Measurements from ENCODE around the gene FARS2.

Gene FARS2

DNA sequence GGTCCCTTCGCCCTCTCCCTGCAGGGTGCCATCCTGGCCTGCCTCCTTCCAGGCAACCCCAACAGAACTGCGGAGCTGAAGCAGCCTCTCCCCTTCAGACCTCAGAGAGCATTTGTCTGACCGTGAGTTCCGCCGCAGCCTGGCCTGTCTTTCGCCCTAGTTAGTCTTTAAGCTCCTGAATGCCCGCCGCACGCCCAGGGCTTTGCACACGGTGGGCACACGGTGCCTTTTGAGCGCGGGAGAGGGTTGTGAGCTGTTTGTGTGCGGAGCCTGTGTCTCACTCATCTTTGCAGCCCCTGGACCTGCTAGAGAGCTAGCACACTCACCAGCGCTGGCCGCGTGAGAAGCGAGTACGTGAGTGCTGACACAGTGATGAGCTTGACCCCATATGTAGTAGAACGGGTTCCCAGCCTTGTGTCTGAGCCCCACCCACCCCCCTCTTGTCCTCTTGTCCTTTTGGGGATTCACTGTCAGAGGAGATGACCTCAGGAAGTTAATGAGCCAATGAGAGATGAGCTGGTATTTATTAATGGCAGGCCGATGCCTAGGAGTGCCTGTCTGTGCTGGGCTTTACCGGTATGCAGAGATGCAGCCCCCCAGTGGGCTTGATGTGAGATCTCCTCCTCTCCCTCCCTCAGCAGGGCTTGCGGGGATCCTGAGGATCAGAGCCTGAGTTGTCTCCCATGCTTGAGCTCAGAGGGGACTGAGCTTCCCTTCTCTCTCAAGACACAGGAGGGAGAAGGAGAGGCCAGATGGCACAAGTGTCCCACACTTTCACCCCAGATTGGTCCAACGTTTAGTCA, 249.2 kb downstream of the FARS2 start:
- TF ChIP-seq, protein P1, sequence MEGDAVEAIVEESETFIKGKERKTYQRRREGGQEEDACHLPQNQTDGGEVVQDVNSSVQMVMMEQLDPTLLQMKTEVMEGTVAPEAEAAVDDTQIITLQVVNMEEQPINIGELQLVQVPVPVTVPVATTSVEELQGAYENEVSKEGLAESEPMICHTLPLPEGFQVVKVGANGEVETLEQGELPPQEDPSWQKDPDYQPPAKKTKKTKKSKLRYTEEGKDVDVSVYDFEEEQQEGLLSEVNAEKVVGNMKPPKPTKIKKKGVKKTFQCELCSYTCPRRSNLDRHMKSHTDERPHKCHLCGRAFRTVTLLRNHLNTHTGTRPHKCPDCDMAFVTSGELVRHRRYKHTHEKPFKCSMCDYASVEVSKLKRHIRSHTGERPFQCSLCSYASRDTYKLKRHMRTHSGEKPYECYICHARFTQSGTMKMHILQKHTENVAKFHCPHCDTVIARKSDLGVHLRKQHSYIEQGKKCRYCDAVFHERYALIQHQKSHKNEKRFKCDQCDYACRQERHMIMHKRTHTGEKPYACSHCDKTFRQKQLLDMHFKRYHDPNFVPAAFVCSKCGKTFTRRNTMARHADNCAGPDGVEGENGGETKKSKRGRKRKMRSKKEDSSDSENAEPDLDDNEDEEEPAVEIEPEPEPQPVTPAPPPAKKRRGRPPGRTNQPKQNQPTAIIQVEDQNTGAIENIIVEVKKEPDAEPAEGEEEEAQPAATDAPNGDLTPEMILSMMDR (IDR thresholded peaks at IDR 0.05; ENCODE audit: control insufficient read depth, extremely low read depth, insufficient read depth) = no peak
- DNase-seq (ENCODE audit: low read depth) = no peak
- no peak overlapping the region for H3K4me3 ChIP-seq (ENCODE audit: low read depth, low read length)

DNA sequence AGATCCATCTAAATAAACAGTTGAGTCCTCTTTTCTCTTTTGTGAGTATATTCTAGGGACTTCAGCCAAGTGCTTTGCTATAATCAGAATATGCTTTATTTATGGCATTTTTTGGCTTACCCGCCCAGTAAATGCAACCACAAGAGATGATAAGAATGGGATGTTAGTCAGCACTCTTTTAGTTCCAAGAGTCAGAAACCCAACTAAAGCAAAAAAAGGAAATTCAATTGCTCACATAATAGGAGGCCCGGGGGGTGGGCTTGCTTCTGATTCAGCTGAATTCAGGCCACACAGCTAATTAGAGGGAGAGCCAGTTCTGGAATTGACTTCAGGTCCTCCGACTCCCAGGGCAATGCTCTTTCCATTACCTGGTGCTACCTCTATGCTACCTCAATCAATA, 250.6 kb downstream of the FARS2 start:
- H3K4me3 ChIP-seq (ENCODE audit: low read depth, low read length) = no peak overlapping the region
- DNase-seq (ENCODE audit: low read depth) = no peak
- TF ChIP-seq, protein P1 (IDR thresholded peaks at IDR 0.05; ENCODE audit: control insufficient read depth, extremely low read depth, insufficient read depth) = no peak

DNA sequence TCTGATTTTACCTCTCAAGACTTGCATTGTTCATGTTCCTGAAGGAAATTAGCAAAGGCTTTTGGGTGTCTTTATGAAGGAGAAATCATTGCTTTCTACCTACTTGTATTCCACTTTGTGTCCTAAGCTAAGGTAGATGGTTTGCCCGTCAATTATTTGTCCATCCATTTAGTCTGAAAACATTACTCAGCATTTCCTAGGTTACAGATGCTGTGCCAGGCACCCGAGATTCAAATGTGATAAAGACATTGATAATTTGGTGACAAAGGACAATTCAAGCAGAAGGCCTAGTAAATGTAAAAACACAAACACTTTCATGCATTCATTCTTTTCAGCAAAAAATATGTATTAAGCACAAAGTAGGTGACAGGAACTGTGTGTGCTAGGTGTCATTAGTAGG, 251.1 kb downstream of the FARS2 start:
- TF ChIP-seq, protein P1 (IDR thresholded peaks at IDR 0.05; ENCODE audit: control insufficient read depth, extremely low read depth, insufficient read depth) = no peak
- no peak for DNase-seq (ENCODE audit: low read depth)
- H3K4me3 ChIP-seq (ENCODE audit: low read depth, low read length) = no peak overlapping the region

DNA sequence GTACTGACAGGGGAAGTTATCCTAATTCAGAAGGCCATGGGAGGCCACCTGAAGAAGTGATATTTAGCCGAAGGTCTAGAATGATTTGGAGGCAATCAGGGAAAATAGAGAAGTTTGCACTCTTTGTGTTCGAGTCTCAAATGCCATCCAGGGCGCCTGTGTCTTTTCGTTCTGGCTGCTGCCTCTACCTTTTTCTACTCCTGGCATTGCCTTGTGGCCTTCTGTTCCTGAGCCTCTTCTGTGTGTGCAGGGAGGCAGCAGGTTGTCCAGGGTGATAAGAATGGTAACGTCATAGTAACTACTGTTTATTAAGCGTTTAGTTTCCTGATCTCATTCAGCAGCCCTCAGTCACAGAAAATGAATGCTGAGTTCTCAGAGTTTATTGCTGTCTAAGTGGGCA, 252.1 kb downstream of the FARS2 start:
- no peak overlapping the region for H3K4me3 ChIP-seq (ENCODE audit: low read depth, low read length)
- TF ChIP-seq, protein P1 (IDR thresholded peaks at IDR 0.05; ENCODE audit: control insufficient read depth, extremely low read depth, insufficient read depth) = no peak
- DNase-seq (ENCODE audit: low read depth) = no peak

DNA sequence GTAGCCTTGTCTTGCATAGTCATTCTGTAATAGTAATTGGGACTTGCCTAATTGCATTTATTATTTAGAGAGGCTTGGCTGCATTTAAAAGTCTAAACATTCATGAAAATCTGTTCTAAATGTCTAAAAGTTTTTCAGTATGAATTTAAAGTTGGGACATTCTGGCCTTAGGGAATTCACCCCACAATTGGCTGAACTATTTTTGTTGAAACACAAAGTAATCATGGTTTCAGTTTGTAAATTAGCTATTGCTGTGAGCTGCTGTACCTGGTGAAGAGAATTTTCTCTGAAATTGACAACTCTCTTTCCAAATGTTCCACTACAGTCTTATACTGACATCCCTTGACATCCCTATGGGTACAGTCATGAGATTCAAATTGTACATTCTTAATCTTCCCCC, 253.0 kb downstream of the FARS2 start:
- no peak for DNase-seq (ENCODE audit: low read depth)
- no peak overlapping the region for H3K4me3 ChIP-seq (ENCODE audit: low read depth, low read length)
- TF ChIP-seq, protein P1 (IDR thresholded peaks at IDR 0.05; ENCODE audit: control insufficient read depth, extremely low read depth, insufficient read depth) = no peak

DNA sequence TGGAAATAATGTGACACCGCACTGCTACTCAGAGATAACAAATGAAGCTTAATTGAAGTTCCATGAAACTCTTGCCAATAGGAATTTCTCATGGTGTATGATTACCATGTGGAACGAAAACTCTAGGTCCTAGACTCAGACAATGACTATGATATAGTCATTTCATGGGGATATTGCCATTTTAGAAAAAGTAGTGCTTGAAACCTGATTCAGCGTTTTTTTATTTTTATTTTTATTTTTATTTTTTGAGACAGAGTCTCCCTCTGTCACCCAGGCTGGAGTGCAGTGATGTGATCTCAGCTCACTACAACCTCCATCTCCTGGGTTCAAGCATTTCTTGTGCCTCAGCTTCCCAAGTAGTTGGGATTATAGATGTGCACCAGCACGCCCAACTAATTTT, 253.9 kb downstream of the FARS2 start:
- no peak for DNase-seq (ENCODE audit: low read depth)
- TF ChIP-seq, protein P1 (IDR thresholded peaks at IDR 0.05; ENCODE audit: control insufficient read depth, extremely low read depth, insufficient read depth) = no peak
- no peak overlapping the region for H3K4me3 ChIP-seq (ENCODE audit: low read depth, low read length)

DNA sequence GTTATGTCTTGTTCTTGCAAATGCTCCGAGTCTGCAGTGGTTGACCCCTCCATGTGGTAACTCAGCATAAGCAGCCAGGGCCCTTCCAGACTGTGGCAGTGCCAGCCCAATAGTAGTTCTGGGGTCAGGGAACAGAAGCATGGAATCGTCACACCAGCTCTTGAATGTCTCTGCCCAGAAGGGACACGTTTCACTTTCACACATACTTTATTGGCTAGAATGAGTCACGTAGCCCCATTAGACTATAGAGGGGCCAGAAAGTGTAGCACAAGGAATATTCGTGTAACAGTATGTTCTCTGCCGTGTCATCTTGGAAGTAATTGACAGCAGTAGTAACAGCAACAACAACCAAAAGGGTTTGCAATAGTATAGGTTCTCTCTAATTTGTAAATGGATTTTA, 254.7 kb downstream of the FARS2 start:
- DNase-seq (ENCODE audit: low read depth) = no peak
- TF ChIP-seq, protein P1 (IDR thresholded peaks at IDR 0.05; ENCODE audit: control insufficient read depth, extremely low read depth, insufficient read depth) = no peak
- no peak overlapping the region for H3K4me3 ChIP-seq (ENCODE audit: low read depth, low read length)
